HCEC 1CT (cell line): Measurements from ENCODE around the gene GPR12.

Experiments
- DNase-seq: peaks from one replicate; pipeline ENCODE4 v3.0.0-alpha.2; 2017

GPR12 gene, protein sequence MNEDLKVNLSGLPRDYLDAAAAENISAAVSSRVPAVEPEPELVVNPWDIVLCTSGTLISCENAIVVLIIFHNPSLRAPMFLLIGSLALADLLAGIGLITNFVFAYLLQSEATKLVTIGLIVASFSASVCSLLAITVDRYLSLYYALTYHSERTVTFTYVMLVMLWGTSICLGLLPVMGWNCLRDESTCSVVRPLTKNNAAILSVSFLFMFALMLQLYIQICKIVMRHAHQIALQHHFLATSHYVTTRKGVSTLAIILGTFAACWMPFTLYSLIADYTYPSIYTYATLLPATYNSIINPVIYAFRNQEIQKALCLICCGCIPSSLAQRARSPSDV

DNA sequence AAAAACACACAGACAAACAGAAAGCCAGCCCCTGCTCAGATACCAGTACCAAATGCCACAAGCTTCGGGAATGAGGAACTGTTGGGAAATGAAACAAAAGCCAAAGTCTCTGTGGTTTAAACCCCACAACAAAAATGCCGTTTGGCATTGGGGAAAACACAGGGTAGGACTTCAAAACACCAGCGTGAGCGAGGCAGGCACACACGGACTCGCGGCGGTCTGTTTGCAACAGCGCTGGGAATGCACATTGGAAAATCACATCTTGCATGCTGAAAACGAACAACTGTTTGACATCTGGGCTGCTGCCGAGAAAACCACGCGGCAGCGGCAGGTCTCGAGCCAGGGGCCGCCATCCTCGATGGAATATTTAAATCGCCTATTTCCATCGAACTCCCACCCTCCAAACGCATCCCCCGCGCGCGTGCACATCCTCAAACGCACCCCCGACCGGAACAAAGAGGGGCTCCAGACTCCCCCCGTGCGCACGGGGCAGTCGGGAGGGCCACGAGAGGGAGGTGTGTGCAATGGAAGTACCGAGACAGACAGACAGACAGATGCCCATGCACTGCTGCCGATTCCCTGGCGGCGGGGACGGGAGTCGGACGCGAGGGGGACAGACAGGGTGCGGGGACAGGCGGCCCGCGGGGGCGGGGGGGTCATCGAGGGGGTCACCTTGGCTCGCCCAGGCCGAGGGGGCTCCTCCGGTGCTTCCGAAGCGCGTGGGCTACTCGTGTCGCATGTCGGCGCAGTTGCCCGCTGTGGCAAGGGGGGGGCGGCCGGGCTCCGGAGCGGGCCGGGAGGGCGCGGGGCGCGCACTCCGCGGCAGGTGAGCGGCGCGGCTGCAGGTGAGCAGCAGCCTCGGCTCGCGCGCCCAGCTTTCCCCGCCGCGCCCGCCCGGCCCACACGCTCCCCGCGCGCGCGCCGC lies at the start of gene GPR12:
Gene GPR12, minus strand, starts transcription at position 880 of the 925 bp plus-strand sequence. CDS start 959 bp downstream, outside the sequence.
- DNase-seq: no peak

DNA sequence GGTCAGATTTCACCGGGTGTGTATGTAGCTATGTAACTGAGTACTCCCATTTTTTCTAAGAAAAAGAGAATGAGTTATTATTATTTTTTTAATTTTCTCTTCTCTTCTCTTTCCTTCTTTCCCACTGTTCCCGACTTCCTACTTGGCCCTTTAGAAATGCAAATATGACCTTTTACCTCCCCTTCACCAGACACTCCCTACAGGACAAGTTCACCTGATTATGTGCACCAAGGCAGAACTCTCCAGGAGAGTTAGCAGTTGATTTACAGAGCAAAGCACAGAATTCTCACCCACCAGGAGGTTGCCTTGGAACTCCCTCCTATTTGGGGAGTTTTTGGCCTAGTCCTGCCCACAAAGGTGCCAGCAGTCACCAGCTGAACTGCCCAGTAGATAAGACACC lies 49.5 kb upstream of the GPR12 start:
- no peak for DNase-seq

DNA sequence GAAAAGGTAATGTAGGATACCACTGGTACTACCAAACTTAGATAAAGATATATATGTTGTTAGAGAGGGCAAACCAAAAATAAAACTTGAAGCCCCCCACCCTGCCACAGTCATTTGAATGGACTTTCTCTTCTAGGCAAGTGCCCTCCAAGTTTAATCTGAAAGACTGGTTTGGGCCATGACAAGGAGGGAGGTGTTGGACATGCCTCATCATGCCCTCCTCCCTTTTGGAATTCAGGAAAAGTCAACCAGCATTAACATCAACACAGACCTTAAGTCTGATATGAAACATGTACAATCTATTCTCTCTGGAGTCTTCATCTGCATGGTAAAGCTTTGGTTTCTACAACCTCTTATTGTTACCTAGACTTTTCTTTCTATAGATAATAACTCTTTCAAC lies 46.3 kb upstream of the GPR12 start:
- no peak for DNase-seq

DNA sequence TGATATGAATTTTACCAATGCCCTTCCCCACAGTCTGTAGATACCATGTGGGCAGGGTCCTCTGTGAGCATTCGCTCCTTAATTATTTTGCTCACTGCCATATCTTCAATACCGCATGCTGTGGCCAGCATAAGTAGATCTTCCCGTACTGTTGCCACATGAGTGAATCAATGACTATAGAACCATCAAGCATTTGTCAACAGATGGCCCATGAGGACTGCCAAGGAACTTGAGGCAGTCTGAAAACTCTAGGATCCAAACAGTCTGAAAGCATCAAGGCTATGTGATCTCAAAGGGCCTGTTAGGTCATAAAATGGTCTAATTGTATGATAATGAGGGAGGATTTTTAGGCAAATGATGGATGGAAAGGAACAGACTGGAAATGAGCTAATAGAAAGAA lies 27.4 kb upstream of the GPR12 start:
- DNase-seq: no peak

DNA sequence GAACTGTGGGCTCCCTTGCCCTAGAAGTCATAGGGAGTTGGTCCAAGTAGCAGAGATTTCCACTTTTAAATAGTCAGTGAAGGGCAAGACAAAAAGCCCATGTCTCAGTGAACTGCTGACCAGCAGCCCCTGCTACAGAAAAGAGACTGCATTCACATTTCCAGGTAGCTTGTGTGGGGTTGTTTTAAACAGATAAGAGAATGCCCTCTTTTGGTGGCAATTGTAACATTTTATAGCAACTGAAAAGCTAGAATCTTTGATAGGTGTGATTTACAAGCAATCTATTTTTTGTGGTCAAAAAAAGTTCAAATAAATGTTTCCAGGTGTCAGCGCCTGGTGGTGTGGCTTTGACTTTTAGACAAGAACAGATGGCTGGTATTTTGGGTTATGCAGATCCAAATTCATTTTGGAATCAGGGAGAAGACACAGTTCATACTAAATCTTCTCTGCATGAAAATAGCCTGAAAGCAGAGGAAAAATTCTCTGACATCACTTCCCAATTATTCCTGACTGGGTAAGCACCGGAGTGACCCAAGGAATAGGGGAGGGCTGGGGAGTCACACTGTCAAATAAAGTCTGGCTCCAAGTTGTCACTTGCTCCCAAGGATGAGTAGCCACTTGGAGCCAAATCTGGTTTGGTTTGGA lies 26.2 kb upstream of the GPR12 start:
- DNase-seq: no peak

DNA sequence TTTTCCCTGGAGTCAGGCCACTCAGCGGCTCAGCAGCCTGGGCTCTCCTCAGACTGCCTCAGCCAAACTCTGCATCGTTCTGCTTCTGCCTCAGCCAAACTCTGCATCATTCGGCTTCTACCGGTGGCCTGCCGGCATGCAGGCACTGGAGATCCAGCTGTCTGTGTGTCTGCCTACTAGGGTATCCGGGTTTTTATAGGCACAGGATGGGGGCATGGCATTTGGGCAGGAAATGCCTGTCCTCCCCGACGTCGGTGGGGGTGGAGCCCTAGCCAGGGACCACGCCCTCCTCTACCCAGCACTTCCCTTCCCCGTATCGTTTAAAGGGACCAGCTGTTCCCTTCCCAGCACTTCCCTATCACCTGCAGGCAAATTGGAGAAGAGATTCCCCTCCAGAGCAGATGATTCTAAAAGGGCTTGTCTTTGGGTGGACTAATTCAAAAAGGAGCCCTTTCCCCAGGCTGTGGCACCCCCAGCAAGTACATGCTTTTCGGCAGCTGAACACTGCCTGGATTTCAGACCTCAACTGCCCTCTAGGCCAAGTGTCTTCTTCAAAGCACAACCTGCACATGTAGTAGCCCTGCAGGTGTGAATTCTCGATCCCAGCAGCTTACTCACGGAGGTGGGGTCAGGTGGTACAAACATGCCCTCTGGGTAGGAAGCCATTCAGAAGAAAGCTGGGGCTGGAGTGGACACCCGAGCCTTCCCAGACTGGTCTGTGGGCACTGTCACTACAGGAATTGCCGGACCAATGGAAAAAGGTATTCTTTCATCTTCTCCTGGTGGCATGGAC lies 25.4 kb upstream of the GPR12 start:
- DNase-seq: no peak

DNA sequence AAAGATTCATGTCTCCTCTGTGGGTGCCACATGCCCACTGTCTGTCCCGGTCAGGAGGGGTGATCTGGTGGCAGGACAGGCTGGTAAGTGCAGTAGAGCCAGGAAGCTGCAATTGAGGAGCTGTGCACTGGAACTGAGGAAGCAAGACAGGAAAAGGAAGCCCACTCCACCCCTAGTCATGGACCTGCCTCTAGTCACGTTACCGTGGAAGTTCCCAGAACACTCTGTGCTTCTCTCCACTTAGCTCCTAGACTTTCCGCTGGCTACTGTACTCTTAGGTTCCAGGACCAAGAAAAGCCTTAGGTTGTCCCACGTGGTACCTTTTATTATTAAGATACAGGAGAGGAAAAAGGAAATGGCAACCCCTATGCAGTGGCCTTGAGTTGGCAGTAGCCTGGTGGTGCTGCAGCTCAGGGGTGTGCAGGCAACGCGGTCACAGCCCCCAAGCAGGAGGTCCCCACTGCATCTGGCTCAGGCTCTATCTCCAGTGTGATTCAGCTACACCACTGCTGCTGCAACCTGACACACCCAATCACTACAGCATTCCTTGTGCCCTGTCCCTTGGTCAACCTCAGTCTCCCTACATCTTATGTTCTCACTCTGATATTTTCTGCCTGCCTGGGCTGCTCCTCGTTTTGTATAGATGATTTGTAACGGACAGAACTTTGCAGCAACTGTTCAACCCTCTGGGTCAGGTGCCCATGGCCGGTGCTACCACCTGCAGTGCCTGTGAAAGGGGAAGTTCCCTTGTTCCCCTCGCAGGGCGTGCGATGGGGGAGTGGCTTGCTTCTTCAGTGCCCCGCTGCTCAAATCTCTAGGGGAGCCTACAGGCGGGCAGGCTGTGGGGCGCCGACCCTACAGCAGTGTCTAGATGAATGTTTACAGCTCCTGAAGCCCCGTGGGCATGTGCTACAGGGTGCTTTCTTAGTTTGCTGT lies 24.4 kb upstream of the GPR12 start:
- no peak for DNase-seq

DNA sequence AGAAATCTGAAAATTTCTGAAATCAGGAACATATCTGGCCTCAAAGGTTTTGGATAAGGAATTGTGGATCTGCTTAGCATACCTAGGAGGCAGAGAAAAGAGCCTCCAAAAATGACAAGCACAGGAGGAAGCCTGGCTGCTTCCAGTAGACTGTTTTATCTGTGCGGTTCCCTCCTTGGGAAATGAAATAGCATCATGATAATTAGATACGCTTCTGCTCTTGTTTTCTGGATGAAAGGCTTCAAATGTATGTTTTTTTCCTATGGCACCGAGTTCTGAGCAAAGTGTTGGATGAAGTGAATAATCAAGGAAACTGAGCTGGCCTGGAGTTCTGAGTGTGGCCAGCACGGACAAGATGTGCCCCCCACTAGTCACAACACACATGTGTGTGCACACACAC lies 19.8 kb upstream of the GPR12 start:
- no peak for DNase-seq

DNA sequence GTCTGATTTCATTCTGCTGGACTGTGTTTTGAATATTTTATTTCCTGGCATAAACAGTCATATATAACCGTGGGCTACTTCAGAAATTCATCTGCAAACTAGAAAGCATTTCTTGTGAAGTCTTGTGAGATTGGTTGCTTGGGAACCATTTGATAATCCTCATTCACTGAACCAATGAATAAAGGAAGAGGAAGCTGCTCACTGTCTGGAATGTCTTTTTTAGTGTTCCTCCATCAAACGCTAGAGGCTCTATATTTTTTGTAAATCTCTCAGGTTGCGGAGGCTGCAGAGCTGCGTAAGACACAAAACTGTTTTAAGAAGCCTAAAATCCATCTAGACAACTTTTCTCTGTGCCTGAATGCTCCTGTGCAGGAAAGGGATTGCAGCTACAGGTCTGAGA lies 18.7 kb upstream of the GPR12 start:
- DNase-seq: no peak

DNA sequence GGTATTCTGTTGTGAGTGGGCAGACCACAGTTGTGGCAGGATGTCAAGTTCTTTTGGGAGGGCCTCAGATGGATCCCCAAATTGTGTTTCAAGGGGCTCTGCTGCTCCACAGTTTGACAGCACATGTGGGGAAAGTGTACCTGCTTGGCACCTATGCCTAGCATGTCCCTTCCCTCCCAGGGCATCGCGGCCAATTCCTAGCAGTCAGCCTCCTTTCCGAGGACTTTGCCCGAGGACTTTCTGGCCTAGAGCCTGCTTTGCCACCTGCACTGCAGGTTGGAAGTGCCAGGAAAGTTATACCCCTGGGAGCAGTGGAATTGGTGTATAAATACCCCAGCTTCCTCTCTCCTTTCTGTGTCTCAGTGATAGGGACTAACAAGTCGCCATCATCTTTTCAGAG lies 11.9 kb upstream of the GPR12 start:
- DNase-seq: no peak

DNA sequence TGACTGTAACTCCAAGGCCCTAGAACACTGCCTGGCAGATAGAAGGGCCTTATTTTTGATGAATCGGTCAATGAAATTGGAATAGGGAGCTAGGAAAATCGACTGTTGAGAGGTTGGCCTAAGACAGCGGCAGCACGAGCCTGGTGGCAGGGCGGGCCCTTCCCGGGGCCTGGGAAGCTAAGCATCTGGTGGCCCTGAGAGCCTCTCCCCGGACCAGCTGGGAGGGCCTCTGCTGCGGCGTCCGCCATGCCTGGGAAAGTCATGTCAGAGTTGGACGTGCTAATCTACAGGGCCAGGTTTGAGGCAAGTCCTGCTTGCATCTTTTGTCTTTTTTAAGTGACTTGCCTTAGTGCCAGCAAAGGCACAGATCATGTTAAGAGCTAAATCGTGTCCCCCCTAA lies 11.2 kb upstream of the GPR12 start:
- no peak for DNase-seq

DNA sequence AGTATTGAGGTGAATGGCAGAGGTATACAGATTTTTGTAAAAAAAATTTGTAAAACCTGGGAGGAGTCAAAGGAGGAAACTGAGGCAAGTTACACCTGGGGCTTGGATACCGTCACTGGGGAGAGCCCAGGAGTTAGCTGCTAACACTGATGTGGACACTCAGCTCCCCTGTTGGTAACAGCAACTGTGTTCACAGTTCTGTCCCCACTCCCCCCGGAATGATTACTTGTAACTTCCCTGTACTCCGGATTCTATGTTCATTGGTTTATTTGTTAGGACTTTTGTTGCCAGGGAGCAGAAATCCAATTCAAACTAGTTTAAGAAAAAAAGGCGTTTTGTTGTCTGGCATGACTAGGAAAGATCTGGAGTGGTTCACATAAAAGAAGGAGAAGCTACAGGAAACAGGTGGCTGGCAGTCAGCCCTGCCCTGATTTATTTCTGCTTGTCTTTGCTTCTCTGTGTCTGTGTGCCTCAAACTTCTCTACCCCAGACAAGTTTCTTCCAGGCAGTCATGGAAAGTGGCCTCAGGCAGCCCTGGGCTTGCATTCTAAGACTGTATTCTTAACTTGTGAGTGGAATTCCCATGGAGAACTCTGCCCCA lies 2.3 kb upstream of the GPR12 start:
- no peak for DNase-seq

DNA sequence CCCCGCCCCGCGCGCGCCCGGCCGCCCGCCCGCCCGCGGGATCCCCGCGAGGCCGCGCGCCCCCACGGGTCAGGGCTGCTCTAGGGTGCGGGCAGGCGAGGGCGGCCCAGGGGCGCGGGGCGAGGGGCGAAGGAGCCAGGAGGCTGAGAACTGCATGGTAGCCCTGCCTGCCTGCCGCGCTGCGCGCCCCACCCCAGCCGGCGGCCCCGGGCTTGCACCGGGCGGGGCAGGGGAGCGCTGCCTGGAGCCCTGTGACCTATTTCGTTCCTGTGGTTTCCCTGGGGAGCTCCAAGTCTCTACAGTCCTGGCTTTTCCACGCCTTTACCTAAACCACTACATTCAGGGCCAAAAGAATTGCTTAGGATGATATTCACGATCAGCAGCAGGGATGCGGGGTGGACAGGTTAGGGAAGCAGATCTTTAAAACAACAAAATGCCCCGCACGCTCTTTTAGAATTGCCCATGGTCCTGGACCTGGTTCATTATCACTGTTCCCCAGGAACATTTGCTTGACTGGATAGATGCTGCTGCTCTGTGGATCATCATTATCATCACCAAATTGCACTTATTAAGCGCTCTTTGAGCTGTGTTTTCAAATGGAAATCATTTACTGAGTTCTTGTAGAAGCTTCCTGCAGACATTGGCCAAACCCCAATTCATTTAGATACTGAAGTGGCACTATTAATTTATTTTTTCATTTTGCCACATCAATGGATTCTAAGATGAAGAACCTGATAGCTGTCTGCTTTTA lies 421 bp upstream of the GPR12 start:
- DNase-seq: no peak

DNA sequence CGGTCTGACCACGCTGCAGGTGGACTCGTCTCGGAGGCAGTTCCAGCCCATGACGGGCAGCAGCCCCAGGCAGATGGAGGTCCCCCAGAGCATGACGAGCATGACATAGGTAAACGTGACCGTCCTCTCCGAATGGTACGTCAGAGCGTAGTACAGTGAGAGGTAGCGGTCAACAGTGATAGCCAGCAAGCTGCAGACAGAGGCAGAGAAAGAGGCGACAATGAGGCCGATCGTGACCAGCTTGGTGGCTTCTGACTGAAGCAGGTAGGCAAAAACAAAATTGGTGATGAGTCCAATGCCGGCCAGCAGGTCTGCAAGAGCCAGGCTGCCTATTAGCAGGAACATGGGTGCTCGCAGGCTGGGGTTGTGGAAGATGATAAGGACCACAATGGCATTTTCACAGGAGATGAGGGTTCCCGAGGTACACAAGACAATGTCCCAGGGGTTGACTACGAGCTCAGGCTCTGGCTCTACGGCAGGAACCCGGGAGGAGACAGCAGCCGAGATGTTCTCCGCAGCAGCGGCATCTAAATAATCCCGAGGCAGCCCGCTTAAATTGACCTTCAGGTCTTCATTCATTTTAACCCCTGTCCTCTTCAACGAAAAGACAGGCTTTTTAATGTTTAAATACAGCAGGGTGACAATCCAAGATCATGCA lies 1.2 kb downstream of the GPR12 start:
- no peak for DNase-seq

DNA sequence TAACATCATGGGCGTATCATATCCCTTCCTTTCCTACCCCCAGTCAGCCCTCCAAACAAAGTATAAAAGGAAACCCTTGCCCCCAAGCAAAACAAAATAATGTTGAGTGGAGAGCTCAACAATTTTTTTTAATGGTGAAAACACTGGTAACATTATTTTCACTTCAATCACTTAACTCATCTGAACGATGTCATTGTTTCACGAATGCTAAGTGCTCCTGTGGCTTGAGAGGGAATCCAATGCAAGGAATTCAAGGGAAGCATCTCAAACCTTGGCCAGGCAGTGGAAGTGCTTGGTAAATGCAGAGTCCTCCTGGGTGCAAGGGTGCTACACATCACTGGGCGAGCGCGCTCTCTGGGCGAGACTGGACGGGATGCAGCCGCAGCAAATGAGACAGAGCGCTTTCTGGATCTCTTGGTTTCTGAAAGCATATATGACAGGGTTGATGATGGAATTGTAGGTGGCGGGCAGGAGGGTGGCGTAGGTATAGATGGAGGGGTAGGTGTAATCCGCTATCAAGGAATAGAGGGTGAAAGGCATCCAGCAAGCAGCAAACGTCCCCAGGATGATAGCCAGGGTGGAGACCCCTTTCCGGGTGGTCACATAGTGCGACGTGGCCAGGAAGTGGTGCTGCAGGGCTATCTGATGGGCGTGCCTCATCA lies 2.0 kb downstream of the GPR12 start:
- no peak for DNase-seq

DNA sequence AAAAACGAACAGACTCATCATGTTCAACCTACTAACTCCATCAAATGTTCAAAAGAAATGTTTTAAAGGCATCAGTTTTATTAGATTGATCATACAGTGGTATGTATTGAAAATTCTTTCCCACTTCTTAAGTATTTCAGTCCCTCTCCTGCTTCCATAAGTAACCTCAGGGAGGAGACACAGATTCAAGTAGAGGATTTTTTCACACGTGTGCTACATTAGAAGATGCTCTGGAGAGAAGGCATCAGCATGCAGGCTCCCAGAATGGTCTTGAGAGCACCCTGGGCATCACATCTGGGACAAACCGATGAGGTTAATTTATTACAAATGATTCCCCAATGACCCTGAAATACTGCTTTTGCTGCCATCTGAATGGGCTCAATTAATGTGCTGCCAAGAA lies 3.6 kb downstream of the GPR12 start:
- DNase-seq: no peak

DNA sequence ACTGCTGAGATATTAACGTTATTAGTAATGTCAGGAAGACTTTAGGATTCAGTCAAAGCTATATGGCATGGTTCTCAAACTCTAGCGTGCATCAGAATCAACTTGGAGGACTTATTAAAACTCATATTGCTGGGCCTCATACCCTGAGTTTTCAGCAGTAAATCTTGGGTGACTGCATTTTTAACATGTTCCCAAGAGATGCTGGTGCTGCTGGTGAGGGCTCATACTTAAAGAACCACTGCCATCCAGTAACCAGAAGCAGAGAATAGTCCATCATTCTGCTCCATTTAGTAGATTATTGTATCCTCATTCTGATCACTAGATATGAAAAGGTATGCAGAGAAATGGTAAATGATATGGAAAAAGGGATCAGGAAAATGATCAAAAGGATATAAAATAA lies 7.9 kb downstream of the GPR12 start:
- DNase-seq: no peak

DNA sequence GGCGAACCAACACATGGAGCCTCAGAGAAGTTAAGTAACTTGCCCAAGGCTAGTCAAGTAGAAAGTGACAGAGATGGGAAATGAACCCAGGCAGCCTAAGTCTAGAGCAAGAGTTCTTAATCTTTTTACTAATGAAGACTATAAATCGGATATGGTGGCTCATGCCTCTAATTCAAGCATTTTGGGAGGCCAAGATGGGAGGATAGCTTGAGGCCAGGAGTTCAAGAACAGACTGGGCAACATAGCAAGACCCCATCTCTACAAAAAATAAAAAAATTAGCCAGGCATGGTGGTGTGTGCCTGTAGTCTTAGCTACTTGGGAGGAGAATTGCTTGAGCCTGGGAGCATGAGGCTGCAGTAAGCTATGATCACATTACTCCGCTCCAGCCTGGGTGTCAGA lies 10.7 kb downstream of the GPR12 start:
- DNase-seq: no peak

DNA sequence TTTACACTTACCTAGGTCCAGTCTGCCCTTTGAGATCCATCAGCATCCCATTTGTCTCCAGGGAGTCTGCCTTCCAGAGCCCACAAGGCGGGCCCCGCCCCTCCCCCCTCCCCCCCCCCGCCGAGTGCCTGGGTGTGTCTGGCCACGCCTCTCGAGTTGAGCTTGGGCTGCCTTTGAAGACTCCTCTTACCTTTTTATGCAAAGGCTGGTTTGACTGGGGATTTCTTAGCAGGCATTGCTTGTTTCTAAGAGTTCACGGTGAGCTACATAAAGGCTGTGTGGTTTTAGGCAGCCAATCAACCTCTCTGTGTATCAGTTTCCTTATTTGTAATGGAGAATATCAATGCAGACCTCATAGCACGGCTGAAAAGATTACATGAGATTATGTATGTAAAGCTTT lies 11.3 kb downstream of the GPR12 start:
- no peak for DNase-seq
